ENCODE data around the gene MRPS23.

DNA sequence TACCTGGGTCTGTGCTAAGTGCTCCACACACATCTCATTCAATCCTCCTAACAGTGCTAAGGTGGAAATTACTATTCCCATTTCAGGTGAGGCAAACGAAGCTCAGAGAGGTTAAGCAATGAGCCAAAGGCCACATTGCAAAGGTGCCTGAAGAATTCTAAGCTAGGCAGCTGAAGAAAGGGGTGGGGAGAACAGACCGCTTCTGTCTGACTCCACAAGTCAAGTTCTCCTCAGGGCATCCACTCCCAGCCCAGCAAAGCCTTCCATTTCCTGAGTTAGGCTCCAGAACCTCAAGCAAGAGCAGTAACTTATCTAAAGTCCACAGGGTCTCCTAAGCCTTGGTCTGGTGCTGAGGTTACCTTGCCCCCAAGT is 27.0 kb upstream of the MRPS23 start:
- TF ChIP-seq CTCF (conservative IDR thresholded peaks at IDR 0.05; ENCODE audit: low read depth, low read length) (no peak), NFE2L2 (IDR thresholded peaks at IDR 0.05; ENCODE audit: low read depth, low read length) (no peak), MAZ (IDR thresholded peaks at IDR 0.05; ENCODE audit: borderline replicate concordance, low read depth, low read length) (no peak), POLR2A (IDR thresholded peaks at IDR 0.05; ENCODE audit: low read depth, low read length) (no peak), SMC3 (IDR thresholded peaks at IDR 0.05; ENCODE audit: low read depth, low read length) (no peak), MXI1 (IDR thresholded peaks at IDR 0.05; ENCODE audit: borderline replicate concordance, low read depth, low read length) (no peak), ELK1 (IDR thresholded peaks at IDR 0.05; ENCODE audit: borderline replicate concordance, low read depth, low read length) (no peak), RAD21 (IDR thresholded peaks at IDR 0.05; ENCODE audit: low read length) (no peak), MAFK (IDR thresholded peaks at IDR 0.05; ENCODE audit: low read depth, low read length) (no peak), RFX5 (IDR thresholded peaks at IDR 0.05; ENCODE audit: low read depth, low read length) (no peak), RCOR1 (IDR thresholded peaks at IDR 0.05; ENCODE audit: insufficient replicate concordance, low read length) (no peak), BHLHE40 (IDR thresholded peaks at IDR 0.05; ENCODE audit: low read depth, low read length) (no peak)

All from IMR-90 (cell line).